ENCODE data around the gene VIPR2.
A peak's percentile ranks its signal among the peaks of the same experiment; 100 is the strongest.

VIPR2 gene

DNA sequence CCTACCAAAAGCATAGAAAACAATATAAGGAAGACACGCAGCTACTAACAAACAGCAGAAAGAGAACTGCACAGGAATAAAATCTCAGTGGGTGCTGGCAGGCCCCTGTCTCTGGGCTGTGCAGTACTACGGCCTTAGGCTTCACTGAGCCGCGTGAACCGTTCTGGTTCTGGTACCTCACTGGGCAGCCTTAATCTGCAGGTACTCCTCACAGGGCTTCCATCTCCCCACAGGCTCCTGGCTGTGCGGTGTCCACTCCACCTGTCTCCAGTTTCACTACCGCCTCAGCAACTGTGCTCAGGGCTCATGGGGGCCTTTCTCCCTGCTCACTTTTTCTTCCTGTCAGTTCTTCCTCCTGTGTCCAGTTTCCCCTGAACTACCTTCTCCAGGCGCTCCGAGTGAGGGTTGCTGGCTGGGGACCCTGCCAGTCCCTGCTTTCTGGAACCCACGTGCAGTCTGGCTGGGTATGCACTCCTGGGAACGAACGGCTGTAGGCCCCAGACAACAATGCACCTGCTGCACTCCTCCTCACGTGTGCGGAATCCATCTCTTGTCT, 75.7 kb downstream of the VIPR2 start:
- DNase-seq: no peak

DNA sequence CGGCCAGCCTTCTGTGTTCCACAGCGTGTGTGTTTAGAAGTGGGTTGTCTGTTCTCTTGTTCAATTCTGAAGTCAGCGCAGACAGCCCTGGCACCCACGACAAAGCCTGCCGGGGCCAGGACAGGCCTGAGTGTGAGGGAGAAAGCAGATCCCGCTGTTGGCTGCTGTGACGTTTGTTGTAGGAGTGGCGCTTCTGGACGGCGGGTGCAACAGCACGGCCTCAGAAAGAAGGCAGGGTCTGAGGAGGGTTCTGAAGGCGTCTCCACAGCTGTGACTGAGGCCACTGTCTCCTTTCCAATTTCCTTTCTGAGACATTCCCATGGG, 76.2 kb downstream of the VIPR2 start:
- peak in 26 of 58 donors; percentile 5 to 70 (median 32) for DNase-seq

DNA sequence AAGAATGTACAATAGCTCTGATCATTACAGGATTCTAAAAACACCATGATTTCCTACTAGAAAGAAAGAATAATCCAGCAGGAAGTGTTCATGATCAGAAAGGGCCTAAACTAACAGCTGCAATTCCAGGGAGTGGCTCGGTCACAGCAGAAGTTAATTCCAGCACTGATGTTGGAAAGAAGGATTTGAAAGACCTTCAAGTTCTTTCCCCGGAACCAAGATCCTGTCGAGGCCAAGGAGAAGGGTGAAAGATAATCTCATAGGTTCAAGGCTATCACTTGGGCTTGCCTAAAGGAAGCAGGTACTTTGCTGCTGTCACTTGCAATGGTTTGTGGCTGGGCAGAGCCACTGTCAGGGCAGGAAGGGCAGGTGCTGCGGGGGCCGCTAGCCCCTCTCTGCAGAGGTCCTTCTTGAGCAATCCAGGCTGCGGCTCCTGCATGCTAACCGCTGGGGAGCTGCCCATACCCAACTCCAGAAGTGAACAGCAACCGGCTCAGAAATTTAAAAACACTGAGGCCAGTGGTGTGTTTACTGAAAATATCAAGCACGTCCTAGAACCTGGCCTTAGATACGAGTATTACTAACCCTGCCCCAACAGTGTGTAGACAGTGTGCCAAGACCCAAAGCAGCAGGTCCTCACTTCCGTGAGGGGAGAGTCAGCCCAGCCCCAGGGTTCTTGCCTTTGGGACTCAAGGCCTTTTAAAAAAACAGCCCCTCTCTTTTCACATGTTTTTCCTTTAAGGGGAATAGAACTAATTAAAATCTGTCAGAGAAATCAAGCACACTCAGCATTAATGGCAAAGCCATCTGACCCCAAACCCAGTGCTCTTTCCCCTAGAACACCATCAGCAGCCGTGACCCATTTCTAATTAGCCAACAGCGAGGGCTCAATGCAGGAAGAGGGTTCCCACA, 76.8 kb downstream of the VIPR2 start:
- no peak for DNase-seq

- no peak for DNase-seq
Measured at GRCh38 chr7:159066816-159067575, 77.7 kb downstream of the VIPR2 start.

DNA sequence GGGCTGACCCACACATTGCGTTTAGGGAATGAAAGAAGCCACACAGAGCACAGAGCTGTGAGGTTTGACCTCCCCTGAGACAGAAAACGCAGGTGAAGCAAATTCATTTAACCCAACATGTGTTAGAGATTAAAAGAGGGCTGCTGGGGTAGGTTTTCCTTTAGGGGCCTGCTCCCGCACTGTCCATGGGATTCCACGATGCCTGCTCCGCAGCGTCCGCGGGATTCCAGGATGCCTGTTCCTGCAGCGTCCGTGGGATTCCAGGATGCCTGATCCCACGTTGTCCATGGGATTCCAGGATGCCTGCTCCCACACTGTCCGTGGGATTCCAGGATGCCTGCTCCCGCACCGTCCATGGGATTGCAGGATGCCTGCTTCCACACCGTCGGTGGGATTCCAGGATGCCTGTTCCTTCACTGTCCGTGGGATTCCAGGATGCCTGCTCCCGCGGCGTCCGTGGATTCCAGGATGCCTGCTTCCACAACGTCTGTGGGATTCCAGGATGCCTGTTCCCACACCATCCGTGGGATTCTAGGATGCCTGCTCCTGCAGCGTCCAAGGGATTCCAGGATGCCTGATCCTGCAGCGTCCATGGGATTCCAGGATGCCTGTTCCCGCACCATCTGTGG, 78.7 kb downstream of the VIPR2 start:
- no peak for DNase-seq

DNA sequence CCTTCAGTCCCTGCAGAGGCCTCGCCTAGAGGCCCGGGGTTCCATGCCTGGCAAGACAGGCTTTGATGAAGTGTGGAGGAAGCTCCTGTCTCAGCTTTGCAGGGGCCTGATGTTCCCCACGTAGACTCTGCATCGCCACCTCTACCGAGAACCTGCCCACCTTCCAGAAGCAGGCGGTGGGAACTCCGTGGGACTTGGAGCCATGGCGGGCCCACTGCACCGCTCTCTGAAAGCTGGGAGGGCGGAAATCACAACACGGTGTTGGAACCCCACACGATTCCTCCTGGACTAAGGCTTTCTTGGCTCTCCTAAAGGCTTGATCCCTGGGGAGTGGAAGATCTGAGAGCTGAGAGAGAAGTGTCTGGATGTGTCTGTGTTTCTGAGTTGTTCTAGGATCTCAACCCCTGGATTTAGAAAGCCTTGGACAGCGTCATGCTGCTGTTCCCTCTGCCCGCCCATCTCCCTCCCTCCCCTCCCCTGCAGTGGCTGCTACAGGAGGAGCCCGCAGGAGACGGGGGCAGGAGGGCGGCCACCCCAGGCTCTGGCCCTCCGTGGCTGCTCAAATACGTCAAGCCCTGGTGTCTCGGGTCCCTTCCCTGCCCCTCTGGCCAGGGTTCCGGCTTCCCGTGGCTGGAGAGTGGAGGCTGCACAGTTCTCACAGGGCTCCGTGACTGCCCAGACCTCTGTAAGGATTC, 79.7 kb downstream of the VIPR2 start:
- no peak for DNase-seq

GRCh38 chr7:159064121-159064815, 80.4 kb downstream of the VIPR2 start:
- DNase-seq: no peak

- no peak for DNase-seq
Measured at GRCh38 chr7:159063046-159063840, 81.4 kb downstream of the VIPR2 start.

DNA sequence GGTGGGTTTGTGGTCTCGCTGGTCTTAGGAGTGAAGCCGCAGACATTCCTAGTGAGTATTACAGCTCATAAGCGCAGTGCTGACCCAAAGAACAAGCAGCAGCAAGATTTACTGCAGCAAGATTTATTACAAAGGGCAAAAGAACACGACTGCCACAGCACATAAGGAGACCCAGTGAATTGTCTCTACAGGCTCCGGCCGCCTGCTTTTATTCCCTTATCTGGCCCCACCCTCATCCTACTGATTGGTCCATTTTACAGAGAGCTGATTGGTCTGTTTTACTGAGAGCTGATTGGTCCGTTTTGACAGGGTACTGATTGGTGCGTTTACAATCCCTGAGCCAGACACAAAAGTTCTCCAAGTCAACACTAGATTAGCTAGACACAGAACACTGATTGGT, 82.1 kb downstream of the VIPR2 start:
- DNase-seq: no peak

- no peak for DNase-seq
Measured at GRCh38 chr7:159061674-159062212, 82.9 kb downstream of the VIPR2 start.

- no peak for DNase-seq
Measured at GRCh38 chr7:159061209-159061608, 83.5 kb downstream of the VIPR2 start.

DNA sequence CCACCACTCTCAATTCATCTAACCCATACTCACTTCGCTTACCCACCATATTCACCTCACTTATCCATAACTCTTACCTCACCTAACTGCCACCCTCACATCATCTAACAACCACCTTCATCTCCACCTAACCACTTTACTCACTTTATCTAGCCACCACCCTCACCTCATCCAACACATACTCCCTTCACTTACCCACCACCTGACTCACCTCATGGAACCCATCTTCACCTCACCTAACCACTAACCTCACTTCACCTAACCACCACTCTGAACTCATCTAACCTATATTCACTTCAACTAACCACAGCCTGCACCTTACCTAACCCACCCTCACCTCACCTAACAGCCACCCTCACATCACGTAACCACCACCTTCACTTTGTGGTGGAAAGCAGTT, 84.2 kb downstream of the VIPR2 start:
- no peak for DNase-seq

- DNase-seq: no peak
Measured at GRCh38 chr7:159059629-159060028, 85.0 kb downstream of the VIPR2 start.

DNA sequence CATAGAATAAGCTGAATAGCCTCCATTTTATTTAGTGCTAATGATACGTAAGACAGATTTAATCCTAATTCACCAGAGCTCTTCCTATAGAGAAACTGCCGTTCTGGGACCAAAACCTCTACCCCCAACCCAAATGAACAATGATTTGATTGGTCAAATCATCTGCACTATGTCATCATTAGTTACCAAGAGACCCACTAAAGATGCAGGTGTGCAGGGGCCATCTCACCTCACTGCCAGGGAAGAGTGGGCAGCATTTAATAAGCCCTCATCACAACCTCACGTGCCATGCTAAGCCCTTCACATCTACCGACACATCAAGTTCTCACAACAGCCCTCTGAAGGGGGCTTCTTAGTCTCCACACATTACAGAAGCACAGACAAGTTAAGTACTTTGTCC, 87.0 kb downstream of the VIPR2 start:
- DNase-seq: no peak

- no peak for DNase-seq
Measured at GRCh38 chr7:159056737-159057136, 87.9 kb downstream of the VIPR2 start.

GRCh38 chr7:159051916-159052315, 92.8 kb downstream of the VIPR2 start:
- no peak for DNase-seq

DNA sequence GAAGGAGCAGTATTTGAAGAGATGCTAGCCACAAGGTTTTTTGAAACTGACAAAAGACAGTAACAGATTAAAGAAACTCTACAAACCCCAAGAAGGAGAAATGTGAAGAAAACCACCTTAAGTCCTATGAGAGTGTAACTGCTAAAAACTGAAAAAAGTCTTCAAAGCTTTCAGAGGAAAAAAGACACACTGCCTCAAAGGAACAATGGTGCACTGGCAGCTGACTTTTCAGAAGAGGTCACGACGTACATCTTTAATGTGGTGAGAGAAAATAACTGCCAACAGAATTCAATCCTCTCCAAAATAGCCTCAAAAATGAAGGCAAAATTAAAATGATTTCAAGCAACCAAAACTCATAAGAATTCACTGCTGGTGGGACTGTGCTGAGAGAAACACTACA, 94.0 kb downstream of the VIPR2 start:
- no peak for DNase-seq

- no peak for DNase-seq
Measured at GRCh38 chr7:159049266-159050025, 95.2 kb downstream of the VIPR2 start.

DNA sequence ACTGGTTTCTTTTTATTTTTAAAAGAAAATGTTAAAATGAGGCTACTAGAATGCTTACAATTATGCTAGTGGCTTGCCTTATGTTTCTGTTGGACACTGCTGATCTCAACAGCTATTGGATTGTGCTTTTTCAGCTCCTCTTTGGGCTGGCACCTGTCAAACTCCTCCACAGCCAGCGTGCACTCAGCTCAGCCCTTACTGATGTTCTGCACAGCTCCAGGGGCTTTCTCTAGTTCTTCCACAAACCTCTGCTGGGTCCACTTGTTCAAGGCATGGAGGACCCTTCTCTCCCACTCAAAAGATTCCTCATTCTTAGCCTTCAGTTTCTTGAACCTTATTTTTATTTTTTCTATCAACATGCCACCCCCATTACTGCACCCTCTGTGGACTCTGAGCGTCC, 96.0 kb downstream of the VIPR2 start:
- no peak for DNase-seq
